Activated CD8-positive, alpha-beta T cell treated with anti-CD3 and anti-CD28 coated beads for 36 hours (primary cell): Measurements from ENCODE around the gene OR8B12. TPM values are rescaled to one million over a fixed set of nuclear protein-coding genes. Genes with fewer than 3 reads are reported as not detected.

Source experiments
- ATAC-seq: fragments of 200-7000 bp; cut with Tn5 transposase; one replicate; pipeline ENCODE4 v1.10.0; 2021; ENCODE audit warnings: mild to moderate bottlenecking, moderate library complexity
- CTCF ChIA-PET: fragments of 350-600 bp; sonication (Branson Sonifier 250); formaldehyde crosslinking; loops from one replicate; lab custom pipeline; 2021; ENCODE audit warnings: antibody characterized with exemption; lab: Charles Lee
- POLR2A ChIA-PET: fragments of 350-600 bp; sonication (Branson Sonifier 250); formaldehyde crosslinking; loops from one replicate; lab custom pipeline; 2021; ENCODE audit warnings: antibody characterized with exemption; lab: Charles Lee
- DNase-seq: peaks from one replicate; pipeline ENCODE4 v3.0.0-alpha.2; 2020
- H3K27ac Mint-ChIP-seq: one replicate; pipeline ENCODE4 v1.8.0; 2021; ENCODE audit warnings: mild to moderate bottlenecking, mixed read lengths
- H3K27me3 Mint-ChIP-seq: one replicate; pipeline ENCODE4 v1.8.0; 2021; ENCODE audit warnings: mixed read lengths
- H3K36me3 Mint-ChIP-seq: one replicate; pipeline ENCODE4 v1.8.0; 2021; ENCODE audit warnings: low read depth, mixed read lengths
- H3K4me1 Mint-ChIP-seq: one replicate; pipeline ENCODE4 v1.8.0; 2021; ENCODE audit warnings: low read depth, mixed read lengths
- H3K4me3 Mint-ChIP-seq: one replicate; pipeline ENCODE4 v1.8.0; 2021; ENCODE audit warnings: mild to moderate bottlenecking, moderate library complexity, mixed read lengths
- H3K9me3 Mint-ChIP-seq: one replicate; pipeline ENCODE4 v1.8.0; 2021; ENCODE audit warnings: mixed read lengths
- CTCF ChIP-seq: fragments of 200-600 bp; IDR thresholded peaks from one replicate; pipeline ENCODE4 v1.8.0; 2022; ENCODE audit warnings: antibody characterized with exemption, mild to moderate bottlenecking
- intact Hi-C: fragments of 100-400 bp; cut with micrococcal nuclease; formaldehyde crosslinking; loops from one replicate; pipeline ENCODE4 v1.10.0; 2022
- total RNA-seq, 2 experiments: library from RNA; stranded (reverse); gene quantifications; one replicate each; pipeline ENCODE4 v1.2.3, GENCODE V29; 2021

OR8B12 gene
- total RNA-seq, 2 experiments from 2014 or later: not detected

DNA sequence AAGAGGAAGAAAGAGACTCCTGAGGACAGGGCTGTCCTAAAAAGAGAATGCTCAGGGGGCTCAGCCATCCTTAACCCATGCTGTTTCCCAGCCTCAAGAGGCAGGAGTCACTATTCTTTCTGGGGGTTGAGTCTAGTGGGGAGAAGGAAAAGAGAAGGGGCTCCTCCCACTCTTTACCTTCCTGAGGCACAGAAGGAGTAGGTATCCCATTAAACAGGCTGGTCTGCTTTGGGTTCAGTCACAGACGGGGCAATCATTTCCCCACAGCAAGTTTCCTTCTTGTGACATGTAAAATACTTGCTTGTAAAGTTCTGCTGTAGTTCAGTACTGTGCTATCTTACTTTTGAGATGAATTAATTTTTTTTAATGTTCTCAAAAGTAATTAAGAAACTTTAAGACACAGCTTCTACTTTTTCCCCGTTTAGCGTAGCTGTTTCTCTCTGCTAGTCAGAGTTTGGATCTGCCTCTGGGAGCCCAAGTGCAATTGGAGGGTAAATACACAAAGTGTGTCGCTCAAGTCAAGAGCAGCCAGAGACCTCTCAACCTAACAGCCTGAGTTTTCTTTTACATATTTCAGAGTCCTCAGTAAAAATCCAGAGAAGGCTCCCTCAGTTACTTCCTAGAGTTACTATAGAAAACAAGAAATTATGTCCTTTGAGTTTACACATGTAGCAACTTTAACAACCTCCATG is 41.4 kb upstream of the OR8B12 start:
- no peak overlapping the region for H3K4me3 Mint-ChIP-seq
- DNase-seq (no peak), ATAC-seq (no peak)
- ChIA-PET CTCF (interaction anchor here (0.6 to 2.5 kb wide), 9 partner anchors 10 to 183 kb away, joined by 3 to 16 read pairs (median 5); partner anchors contain the start of gene OR8A1), POLR2A (interaction anchor here (0.7 kb wide), 1 partner anchor 50 kb away, joined by 3 read pairs; no protein-coding TSS in a partner anchor)
- no peak for TF ChIP-seq CTCF
- H3K27me3 Mint-ChIP-seq: peaks cover 14% of the 10 kb centered on the region
- H3K36me3 Mint-ChIP-seq: no peaks in the 10 kb centered on the region
- no peaks in the 10 kb centered on the region for H3K4me1 Mint-ChIP-seq
- intact Hi-C loops: loop anchor here (5.0 kb wide), 1 partner anchor 513 kb away; no protein-coding TSS in a partner anchor
- H3K9me3 Mint-ChIP-seq: no peaks in the 10 kb centered on the region
- H3K27ac Mint-ChIP-seq: no peak overlapping the region

DNA sequence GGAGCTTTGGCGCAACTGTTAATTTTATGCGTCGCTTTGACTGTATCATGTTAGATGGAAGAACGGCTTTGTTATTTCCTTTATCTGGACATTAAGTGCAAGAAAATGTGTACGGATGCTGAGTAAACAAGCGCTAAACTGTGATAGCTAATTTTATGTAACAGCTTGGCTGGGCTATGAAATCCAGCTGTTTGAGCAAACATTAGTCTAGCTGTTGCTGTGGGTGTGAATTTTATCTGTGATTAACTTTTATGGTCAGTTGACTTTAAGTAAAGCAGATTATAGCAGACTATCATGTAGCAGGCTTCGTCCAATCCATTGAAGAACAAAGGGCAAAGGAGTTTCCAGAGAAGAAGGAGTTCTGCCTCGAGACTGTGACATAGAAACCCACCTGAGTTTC is 40.3 kb upstream of the OR8B12 start:
- intact Hi-C loops: no loop called here
- ATAC-seq (no peak), DNase-seq (no peak)
- H3K4me1 Mint-ChIP-seq: no peaks in the 10 kb centered on the region
- ChIA-PET POLR2A (no interaction called here), CTCF (interaction anchor here (0.8 to 2.5 kb wide), 7 partner anchors 10 to 1685 kb away, joined by 3 to 16 read pairs (median 4); partner anchors contain the start of genes FOXRED1, OR8A1 and SRPRA)
- no peak overlapping the region for H3K27ac Mint-ChIP-seq
- no peaks in the 10 kb centered on the region for H3K9me3 Mint-ChIP-seq
- no peak overlapping the region for H3K4me3 Mint-ChIP-seq
- peaks cover 14% of the 10 kb centered on the region for H3K27me3 Mint-ChIP-seq
- no peaks in the 10 kb centered on the region for H3K36me3 Mint-ChIP-seq
- TF ChIP-seq CTCF: no peak

GRCh38 chr11:124582565-124582964 is 39.1 kb upstream of the OR8B12 start:
- no peak for TF ChIP-seq CTCF
- peaks cover 9% of the 10 kb centered on the region for H3K27me3 Mint-ChIP-seq
- DNase-seq (no peak), ATAC-seq (no peak)
- H3K36me3 Mint-ChIP-seq: no peaks in the 10 kb centered on the region
- no peak overlapping the region for H3K4me3 Mint-ChIP-seq
- H3K27ac Mint-ChIP-seq: no peak overlapping the region
- intact Hi-C loops: no loop called here
- H3K9me3 Mint-ChIP-seq: no peaks in the 10 kb centered on the region
- H3K4me1 Mint-ChIP-seq: no peaks in the 10 kb centered on the region
- ChIA-PET CTCF (interaction anchor here (0.6 to 1.4 kb wide), 5 partner anchors 12 to 167 kb away, joined by 3 to 5 read pairs (median 3); no protein-coding TSS in a partner anchor), POLR2A (no interaction called here)

DNA sequence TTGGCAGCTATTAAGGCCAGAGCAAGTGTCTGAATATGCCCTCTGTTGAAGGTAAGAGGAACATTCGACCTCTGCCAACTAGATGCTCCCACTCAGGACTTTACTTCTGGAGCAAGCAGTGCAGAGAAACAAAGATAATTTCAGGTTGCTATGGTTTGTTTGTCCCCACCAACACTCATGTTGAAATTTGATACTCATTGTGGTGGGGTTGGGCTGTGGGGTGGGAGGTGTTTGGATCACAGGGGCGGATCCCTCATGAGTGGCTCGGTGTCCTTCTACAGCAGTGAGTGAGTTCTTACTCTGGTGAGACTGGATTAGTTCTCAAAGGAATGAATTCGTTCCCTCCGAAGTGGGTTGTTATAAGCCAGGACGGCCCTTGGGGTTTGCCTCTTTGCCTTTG is 38.4 kb upstream of the OR8B12 start:
- no peak for ATAC-seq
- H3K36me3 Mint-ChIP-seq: no peaks in the 10 kb centered on the region
- peaks cover 2% of the 10 kb centered on the region for H3K27me3 Mint-ChIP-seq
- H3K27ac Mint-ChIP-seq: no peak overlapping the region
- POLR2A ChIA-PET: no interaction called here
- intact Hi-C loops: no loop called here
- H3K4me3 Mint-ChIP-seq: no peak overlapping the region
- no peaks in the 10 kb centered on the region for H3K9me3 Mint-ChIP-seq
- DNase-seq: no peak
- no peak for TF ChIP-seq CTCF
- H3K4me1 Mint-ChIP-seq: no peaks in the 10 kb centered on the region
- CTCF ChIA-PET: interaction anchor here (1.1 kb wide), 1 partner anchor 119 kb away, joined by 3 read pairs; no protein-coding TSS in a partner anchor

DNA sequence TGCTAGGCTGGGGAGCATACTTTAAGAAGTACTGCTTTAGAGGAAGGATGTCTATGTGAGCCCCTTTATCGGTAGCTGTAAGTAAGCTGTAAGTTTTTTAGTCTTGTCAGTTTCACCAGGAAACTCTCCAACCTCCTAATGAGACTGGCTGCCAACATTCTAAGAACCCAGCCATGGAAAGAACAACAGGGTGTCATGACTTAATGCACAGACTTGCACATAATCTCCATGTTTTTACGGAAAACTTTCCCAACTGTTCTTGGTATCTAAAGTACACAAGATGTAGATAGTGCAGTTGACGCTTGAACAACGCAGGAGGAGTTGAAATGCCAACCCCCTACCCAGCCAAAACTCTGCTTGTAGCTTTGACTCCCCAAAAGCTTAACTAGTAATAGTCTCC is 35.3 kb upstream of the OR8B12 start:
- POLR2A ChIA-PET: no interaction called here
- no peak for ATAC-seq
- Mint-ChIP-seq H3K27ac (no peak overlapping the region), H3K4me1 (no peaks in the 10 kb centered on the region), H3K36me3 (no peaks in the 10 kb centered on the region), H3K4me3 (no peak overlapping the region), H3K27me3 (peaks cover 4% of the 10 kb centered on the region), H3K9me3 (no peaks in the 10 kb centered on the region)
- no peak for DNase-seq
- no peak for TF ChIP-seq CTCF
- CTCF ChIA-PET: interaction anchor here (1.4 kb wide), 1 partner anchor 163 kb away, joined by 4 read pairs; no protein-coding TSS in a partner anchor
- intact Hi-C loops: no loop called here
